Measurements from ENCODE around the gene PCDH15.

Gene PCDH15

GRCh38 chr10:54203401-54203800, 597.6 kb downstream of the PCDH15 start:
- no peak overlapping the region for H3K4me3 ChIP-seq (ENCODE audit: low read length)
- DNase-seq (ENCODE audit: low read depth), result no peak
- TF ChIP-seq CTCF (conservative IDR thresholded peaks at IDR 0.05; ENCODE audit: low read length), result no peak

GRCh38 chr10:54198051-54198450, 603.0 kb downstream of the PCDH15 start:
- DNase-seq (ENCODE audit: low read depth), result no peak
- no peak for TF ChIP-seq CTCF (conservative IDR thresholded peaks at IDR 0.05; ENCODE audit: low read length)
- H3K4me3 ChIP-seq (ENCODE audit: low read length), result no peak overlapping the region

DNA sequence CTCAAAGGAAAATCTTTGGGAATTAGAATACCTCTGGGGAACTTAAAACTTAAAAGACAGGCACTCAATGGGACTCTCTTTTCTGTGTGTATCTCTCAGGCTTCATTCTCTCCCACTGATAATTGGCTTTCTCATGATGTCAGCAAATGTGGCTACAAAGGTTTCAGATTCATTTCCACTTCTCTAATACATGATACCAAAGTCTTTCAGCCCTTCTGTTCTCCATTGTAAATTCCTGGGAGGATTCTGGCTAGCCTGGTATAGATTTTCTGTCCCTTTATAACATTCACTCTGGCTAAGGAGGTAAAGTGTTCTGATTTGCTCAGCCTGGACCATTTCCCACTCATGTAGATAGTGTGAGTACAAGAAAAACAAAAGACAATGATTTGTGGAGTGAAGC, 606.2 kb downstream of the PCDH15 start:
- no peak for TF ChIP-seq CTCF (conservative IDR thresholded peaks at IDR 0.05; ENCODE audit: low read length)
- H3K4me3 ChIP-seq (ENCODE audit: low read length), result no peak overlapping the region
- DNase-seq (ENCODE audit: low read depth), result no peak

DNA sequence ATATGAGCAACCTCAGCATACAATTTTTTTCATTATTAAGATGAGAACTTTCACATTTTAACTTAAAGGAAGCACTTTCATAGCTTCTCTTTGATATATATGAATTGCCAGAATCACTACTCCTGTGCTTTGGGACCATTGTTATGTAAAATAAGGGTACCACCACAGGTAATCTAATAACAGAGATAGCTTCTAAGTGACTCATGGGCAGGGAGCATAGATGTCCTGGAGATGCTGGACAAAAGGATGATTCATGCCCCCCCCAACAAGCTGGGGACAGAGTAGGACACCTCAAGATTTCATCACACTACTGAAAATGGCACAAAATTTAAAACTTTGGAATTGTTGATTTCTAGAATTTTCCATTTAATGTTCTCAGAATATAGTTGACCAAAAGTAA, 641.1 kb downstream of the PCDH15 start:
- no peak for DNase-seq (ENCODE audit: low read depth)
- no peak overlapping the region for H3K4me3 ChIP-seq (ENCODE audit: low read length)
- TF ChIP-seq CTCF (conservative IDR thresholded peaks at IDR 0.05; ENCODE audit: low read length), result no peak

DNA sequence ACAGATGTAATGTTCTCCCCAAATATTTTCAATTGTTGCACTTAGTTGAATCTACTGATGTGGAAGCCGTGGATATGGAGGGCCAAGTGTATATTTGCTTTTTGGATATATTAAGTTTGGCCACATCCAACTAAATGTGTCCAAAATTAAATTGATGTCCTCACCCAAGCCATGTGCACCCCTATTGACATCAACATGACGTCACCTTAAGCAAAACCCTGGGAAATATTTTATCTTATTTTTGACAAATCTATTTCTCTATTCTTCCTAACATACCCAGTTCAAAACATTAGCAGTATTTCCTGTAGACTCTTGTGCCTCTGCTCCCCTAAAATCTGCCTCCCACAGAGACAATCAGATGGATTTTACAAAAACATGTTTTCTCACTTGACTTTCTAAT, 652.5 kb downstream of the PCDH15 start:
- no peak overlapping the region for H3K4me3 ChIP-seq (ENCODE audit: low read length)
- no peak for TF ChIP-seq CTCF (conservative IDR thresholded peaks at IDR 0.05; ENCODE audit: low read length)
- DNase-seq (ENCODE audit: low read depth), result no peak

GRCh38 chr10:54139819-54140428, 661.1 kb downstream of the PCDH15 start:
- DNase-seq (ENCODE audit: low read depth), result no peak
- H3K4me3 ChIP-seq (ENCODE audit: low read length), result no peak overlapping the region
- TF ChIP-seq CTCF (conservative IDR thresholded peaks at IDR 0.05; ENCODE audit: low read length), result no peak

DNA sequence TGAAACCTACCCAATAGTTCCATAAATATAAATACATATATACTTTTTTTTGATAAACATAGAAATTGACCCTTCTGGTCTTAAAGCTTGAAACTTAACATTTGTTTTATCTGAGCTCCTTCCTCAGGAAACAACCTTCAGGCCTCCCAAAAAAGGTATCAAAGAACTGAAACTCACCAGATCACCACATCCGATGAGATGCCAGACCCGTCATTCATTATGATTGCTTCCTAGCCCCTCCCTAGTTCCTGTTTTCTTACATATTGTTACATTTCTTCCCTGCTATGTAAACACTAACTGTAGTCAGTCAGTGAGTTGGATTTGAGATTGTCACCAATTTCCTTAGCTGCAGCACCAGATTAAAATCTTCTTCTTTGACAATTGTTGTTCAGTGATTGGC, 663.6 kb downstream of the PCDH15 start:
- no peak for TF ChIP-seq CTCF (conservative IDR thresholded peaks at IDR 0.05; ENCODE audit: low read length)
- no peak overlapping the region for H3K4me3 ChIP-seq (ENCODE audit: low read length)
- no peak for DNase-seq (ENCODE audit: low read depth)

Measured in AG10803 (cell line).